ENCODE measurements around the gene ANKRD40. TPM values are rescaled to one million over a fixed set of nuclear protein-coding genes. Genes with fewer than 3 reads are reported as not detected.

Gene ANKRD40
- total RNA-seq, 3 donors from 2014 or later, result 36.7 to 68.6 (median 38.1) TPM

- intact Hi-C loops (cut with DNase I; ENCODE audit: low total_unique reads), result loop anchor here (10.0 kb wide), 1 partner anchor 54 kb away; the partner anchor contains the start of gene ABCC3
- DNase-seq (ENCODE audit: low spot score in 2 of 2), result no peak
- Histone ChIP-seq H3K4me3 (no peak overlapping the region), H3K36me3 (no peaks in the 10 kb centered on the region), H3K27me3 (no peaks in the 10 kb centered on the region), H3K4me1 (peaks cover 10 to 12% of the 10 kb centered on the region in 2 donors), H3K9me3 (no peaks in the 10 kb centered on the region), H3K27ac (no peak overlapping the region)
- TF ChIP-seq POLR2AphosphoS5 (IDR thresholded peaks at IDR 0.05) (no peak), POLR2A (IDR thresholded peaks at IDR 0.05) (no peak), CTCF (IDR thresholded peaks at IDR 0.05) (no peak)
These were observed 18.5 kb downstream of the ANKRD40 start for GRCh38 chr17:50689251-50689650.

DNA sequence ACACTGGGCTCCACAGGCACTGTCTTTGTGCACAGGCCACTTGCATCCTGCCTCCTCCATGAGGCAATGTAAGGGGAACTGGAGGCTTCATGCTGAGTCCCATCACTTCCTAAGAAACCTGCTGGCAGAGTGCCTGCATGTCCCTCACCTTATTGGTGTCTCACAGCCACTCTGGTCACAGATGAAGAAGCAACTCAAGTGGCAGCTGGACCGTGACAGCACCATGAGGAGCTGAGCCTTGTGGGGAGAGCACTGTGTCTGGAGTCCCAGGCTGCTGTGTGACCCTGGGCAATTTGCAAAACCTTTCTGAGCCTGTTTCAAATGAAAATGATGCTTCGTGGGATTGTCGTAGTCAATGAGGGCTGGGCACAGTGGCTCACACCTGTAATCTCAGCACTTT, 19.5 kb downstream of the ANKRD40 start:
- Histone ChIP-seq H3K9me3 (no peaks in the 10 kb centered on the region), H3K4me3 (no peak overlapping the region), H3K27ac (no peak overlapping the region), H3K4me1 (peaks cover 10 to 12% of the 10 kb centered on the region in 2 donors), H3K27me3 (no peaks in the 10 kb centered on the region), H3K36me3 (no peaks in the 10 kb centered on the region)
- intact Hi-C loops (cut with DNase I; ENCODE audit: low total_unique reads), result loop anchor here (10.0 kb wide), 1 partner anchor 53 kb away; the partner anchor contains the start of gene ABCC3
- DNase-seq (ENCODE audit: low spot score in 2 of 2), result no peak
- TF ChIP-seq CTCF (IDR thresholded peaks at IDR 0.05), result no peak
- no peak for TF ChIP-seq POLR2A (IDR thresholded peaks at IDR 0.05)
- TF ChIP-seq POLR2AphosphoS5 (IDR thresholded peaks at IDR 0.05), result no peak

GRCh38 chr17:50687200-50688066, 20.3 kb downstream of the ANKRD40 start:
- intact Hi-C loops (cut with DNase I; ENCODE audit: low total_unique reads), result loop anchor here (10.0 kb wide), 1 partner anchor 53 kb away; the partner anchor contains the start of gene ABCC3
- H3K4me1 ChIP-seq, result peaks cover 10 to 12% of the 10 kb centered on the region in 2 donors
- H3K9me3 ChIP-seq, result no peaks in the 10 kb centered on the region
- peak overlapping the region; percentile 41 to 83 for H3K27ac ChIP-seq
- no peak overlapping the region for H3K4me3 ChIP-seq
- no peaks in the 10 kb centered on the region for H3K36me3 ChIP-seq
- no peak for DNase-seq (ENCODE audit: low spot score in 2 of 2)
- no peaks in the 10 kb centered on the region for H3K27me3 ChIP-seq
- TF ChIP-seq POLR2AphosphoS5 (IDR thresholded peaks at IDR 0.05), result no peak
- no peak for TF ChIP-seq POLR2A (IDR thresholded peaks at IDR 0.05)
- no peak for TF ChIP-seq CTCF (IDR thresholded peaks at IDR 0.05)

- Histone ChIP-seq H3K36me3 (no peaks in the 10 kb centered on the region), H3K27ac (peak overlapping the region; percentile 41 to 83), H3K4me3 (no peak overlapping the region), H3K27me3 (no peaks in the 10 kb centered on the region), H3K9me3 (no peaks in the 10 kb centered on the region), H3K4me1 (peaks cover 10 to 12% of the 10 kb centered on the region in 2 donors)
- intact Hi-C loops (cut with DNase I; ENCODE audit: low total_unique reads), result loop anchor here (10.0 kb wide), 1 partner anchor 52 kb away; the partner anchor contains the start of gene ABCC3
- DNase-seq (ENCODE audit: low spot score in 2 of 2), result peak in 1 of 2 donors; percentile 73
- TF ChIP-seq POLR2A (IDR thresholded peaks at IDR 0.05), result no peak
- TF ChIP-seq POLR2AphosphoS5 (IDR thresholded peaks at IDR 0.05), result peak; percentile 17 to 52 (median 42)
- no peak for TF ChIP-seq CTCF (IDR thresholded peaks at IDR 0.05)
These were observed 21.1 kb downstream of the ANKRD40 start for GRCh38 chr17:50686494-50687199.

Measured in breast epithelium (tissue), 4 donors.